Measurements from ENCODE around the gene ITPRID2.
"Not testable (repeated sequence)": the region's sequence is repeated elsewhere in the genome, so short reads cannot be mapped to it uniquely, and the experiment has no call there.

Gene ITPRID2

GRCh38 chr2:181961167-181961566, 69.6 kb downstream of the ITPRID2 start:
- not testable (repeated sequence) for DNase-seq

GRCh38 chr2:181962142-181962541, 70.6 kb downstream of the ITPRID2 start:
- DNase-seq = no peak

- DNase-seq = no peak
Measured at GRCh38 chr2:181970160-181970794, 78.7 kb downstream of the ITPRID2 start.

GRCh38 chr2:181971032-181971431, 79.5 kb downstream of the ITPRID2 start:
- DNase-seq = no peak

GRCh38 chr2:181972431-181973170, 81.1 kb downstream of the ITPRID2 start:
- no peak for DNase-seq

- no peak for DNase-seq
Measured at GRCh38 chr2:181973171-181973783, 81.7 kb downstream of the ITPRID2 start.

- DNase-seq = peak; percentile 51
Measured at GRCh38 chr2:181977661-181978350, 86.3 kb downstream of the ITPRID2 start.

- no peak for DNase-seq
Measured at GRCh38 chr2:181978351-181979150, 87.0 kb downstream of the ITPRID2 start.
